HG03108 (cell line): ENCODE measurements around the gene GATD1.
A peak's percentile ranks its signal among the peaks of the same experiment; 100 is the strongest.

Experiments
- ATAC-seq: cut with Tn5 transposase; IDR thresholded peaks from one replicate; pipeline ENCODE4 v1.9.1; 2021; ENCODE audit warnings: moderate library complexity; ENCODE audit not compliant: unreplicated experiment

The GATD1 gene, protein sequence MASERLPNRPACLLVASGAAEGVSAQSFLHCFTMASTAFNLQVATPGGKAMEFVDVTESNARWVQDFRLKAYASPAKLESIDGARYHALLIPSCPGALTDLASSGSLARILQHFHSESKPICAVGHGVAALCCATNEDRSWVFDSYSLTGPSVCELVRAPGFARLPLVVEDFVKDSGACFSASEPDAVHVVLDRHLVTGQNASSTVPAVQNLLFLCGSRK

GRCh38 chr11:777288-778255, at the start of gene GATD1:
GATD1 (minus strand) TSS chr11:777487; CDS start chr11:777462, 25 bp downstream.
- peak; percentile 78 for ATAC-seq

- no peak for ATAC-seq
These were observed 49.5 kb upstream of the GATD1 start for GRCh38 chr11:826836-827145.

GRCh38 chr11:826227-826621, 48.9 kb upstream of the GATD1 start:
- no peak for ATAC-seq

DNA sequence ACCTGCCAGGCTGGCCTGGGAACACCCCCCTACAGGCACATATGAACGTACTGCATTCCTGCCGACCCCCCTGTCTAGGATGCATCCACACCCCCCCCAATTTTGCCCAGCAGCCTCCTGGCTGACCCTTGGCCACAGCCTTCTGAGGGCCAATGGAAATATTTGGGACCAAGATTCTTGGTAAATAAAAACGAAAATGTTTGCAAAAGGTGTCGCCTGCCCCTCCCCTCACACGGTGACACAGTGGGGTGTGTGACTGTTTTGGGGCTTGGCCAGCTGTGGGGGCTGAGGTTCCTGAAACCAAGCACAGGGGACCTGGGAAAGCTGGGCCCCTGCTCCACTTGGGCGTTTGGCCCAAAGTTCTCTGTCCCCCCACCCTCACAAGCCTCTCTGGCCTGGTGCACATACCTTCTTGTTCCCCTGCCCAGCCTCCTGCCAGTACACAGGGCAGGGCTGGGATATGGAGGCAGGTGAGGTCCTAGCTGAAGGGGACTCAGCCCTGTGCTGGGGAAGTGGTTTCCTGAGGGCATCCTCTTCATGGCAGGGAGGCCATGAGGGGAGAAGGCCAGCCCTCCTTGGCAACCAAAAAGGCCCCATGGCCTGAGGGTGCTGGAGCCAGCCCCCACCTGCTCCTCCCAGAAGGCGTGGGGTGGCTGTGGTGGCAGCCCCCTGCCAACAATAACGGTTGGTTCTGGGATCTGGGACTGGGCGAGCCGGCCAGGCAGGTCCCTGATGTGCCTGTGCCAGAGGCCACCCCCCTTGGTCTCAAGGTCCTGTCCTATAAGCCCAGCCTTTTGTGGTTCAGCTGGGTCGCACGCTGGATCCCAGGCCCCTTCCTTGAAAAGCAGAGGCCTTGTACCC, 48.3 kb upstream of the GATD1 start:
- no peak for ATAC-seq

- ATAC-seq, result no peak
These were observed 47.7 kb upstream of the GATD1 start for GRCh38 chr11:824942-825341.

DNA sequence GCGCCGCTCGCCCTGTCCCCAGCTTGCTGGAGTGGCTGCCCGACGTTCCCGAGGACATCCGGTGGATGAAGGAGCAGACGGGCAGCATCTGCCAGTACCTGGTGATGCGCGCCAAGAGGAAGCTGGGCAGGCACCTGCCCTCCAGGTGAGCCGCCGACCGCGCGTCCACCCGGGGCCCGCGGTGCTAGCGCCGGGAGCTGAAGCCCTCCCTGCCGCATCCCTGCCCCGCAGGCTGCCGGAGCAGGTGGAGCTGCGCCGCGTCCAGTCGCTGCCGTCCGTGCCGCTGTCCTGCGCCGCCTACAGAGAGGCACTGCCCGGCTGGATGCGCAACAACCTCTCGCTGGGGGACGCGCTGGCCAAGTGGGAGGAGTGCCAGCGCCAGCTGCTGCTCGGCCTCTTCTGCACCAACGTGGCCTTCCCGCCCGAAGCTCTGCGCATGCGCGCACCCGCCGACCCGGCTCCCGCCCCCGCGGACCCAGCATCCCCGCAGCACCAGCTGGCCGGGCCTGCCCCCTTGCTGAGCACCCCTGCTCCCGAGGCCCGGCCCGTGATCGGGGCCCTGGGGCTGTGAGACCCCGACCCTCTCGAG, 47.1 kb upstream of the GATD1 start:
- ATAC-seq, result no peak

GRCh38 chr11:823441-824291, 46.4 kb upstream of the GATD1 start:
- ATAC-seq, result no peak

DNA sequence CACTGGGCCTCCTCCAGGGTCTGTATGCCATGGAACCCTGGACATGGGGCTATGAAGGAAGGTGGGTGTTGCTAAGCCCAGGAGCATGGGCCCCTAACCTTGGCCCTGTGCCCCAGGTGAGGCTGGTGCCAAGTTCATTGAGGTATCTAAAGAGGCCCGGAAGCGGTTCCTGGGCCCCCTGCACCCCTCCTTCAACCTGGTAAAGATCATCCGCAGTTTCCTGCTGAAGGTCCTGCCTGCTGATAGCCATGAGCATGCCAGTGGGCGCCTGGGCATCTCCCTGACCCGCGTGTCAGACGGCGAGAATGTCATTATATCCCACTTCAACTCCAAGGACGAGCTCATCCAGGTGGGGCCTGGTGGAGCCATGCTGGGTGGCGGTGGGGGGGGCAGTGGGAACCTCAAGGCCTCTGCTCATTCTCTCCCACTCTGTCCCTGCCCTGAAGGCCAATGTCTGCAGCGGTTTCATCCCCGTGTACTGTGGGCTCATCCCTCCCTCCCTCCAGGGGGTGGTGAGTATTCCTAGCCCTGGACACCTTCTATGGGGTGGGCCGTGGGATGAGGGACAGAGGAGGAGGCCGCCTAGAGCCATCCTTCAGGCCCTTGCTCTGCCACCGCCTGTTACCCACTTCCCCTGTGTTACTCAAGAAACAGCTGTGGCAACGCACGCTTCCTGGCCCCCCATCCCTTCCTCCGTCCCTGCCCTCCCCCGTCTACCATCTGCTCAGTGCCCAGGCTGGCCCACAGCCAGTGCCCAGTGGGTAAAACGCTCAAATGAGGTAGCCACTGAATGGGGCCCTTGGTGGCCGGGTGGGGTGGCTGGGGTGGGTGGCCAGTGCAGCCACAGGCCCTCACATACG, 44.5 kb upstream of the GATD1 start:
- no peak for ATAC-seq

DNA sequence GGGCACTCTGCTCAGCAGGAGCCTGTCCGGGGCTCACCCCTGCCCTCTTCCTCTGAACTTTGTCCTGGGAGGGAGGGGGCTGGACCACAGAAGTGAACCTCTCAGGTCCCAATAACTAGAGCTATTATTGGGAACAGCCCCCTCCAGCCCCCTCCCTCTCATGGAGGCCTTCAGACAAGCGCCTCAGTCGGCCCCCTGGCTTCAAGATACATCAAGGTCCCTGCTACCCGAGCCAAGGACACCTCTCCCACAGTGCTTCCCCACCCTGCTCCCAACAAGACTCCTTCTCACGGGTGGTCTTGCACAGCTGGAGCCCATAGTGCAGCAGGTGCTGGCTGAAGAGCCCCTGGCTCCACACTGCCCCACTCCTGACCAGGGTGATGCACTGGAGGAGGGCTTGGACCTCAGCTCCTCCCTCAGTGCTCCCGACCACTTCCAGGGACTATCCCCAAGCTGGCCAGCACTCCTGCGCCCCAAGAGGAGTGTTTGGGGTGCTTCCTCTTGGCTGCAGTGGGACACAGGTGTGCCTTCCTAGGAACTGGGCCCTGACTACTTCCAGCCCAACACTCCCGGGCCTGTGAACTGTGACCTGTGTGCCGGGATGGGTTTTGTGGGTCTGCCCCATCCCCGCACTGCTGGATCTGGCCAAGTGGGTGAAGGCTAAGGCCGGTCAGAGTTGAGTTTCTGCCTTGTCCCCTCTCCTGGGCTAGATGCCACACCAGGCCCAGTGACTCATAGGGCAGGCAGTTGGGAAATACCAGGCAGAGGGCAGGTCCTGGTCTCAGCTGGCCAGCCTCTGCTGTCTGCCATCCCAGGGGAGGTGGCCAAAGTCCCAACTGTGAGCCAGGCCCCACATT, 43.6 kb upstream of the GATD1 start:
- no peak for ATAC-seq

GRCh38 chr11:819943-820649, 42.8 kb upstream of the GATD1 start:
- ATAC-seq, result peak; percentile 59

DNA sequence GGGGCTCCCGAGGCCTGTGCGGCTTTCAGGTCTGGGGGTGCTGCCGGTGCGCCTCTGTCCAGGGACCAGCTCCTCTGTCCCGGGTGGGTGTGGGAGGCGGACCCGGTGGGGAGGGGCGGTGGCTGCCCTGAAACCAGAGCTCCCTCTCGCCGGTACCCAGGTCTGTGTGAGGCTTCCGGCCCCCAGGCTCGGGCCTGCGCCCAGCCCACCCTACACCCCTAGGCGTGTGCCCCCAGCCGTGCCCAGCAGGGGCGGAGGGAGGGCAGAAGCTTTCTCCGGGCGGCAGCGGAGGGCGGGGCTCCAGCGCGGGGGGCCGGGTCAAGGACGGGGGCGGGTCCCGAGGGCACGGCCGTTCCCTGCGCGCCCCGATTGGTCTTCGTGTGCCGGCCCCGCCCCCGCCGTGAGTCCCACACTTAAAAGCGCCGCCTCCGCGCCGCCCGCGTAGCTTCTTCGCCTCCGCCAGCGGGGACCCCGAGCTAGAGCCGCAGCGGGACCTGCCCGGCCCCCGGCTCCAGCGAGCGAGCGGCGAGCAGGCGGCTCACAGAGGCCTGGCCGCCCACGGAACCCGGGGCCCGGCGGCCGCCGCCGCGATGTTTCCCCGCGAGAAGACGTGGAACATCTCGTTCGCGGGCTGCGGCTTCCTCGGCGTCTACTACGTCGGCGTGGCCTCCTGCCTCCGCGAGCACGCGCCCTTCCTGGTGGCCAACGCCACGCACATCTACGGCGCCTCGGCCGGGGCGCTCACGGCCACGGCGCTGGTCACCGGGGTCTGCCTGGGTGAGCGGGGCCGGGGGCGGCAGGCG, 42.0 kb upstream of the GATD1 start:
- ATAC-seq, result peak; percentile 52

- ATAC-seq, result no peak
These were observed 41.3 kb upstream of the GATD1 start, which contains the start of gene PNPLA2 for GRCh38 chr11:818396-819128. PNPLA2 (plus strand) TSS chr11:818914; CDS start chr11:819719, 805 bp downstream.

GRCh38 chr11:816433-816779, 39.1 kb upstream of the GATD1 start:
- ATAC-seq, result no peak

GRCh38 chr11:815675-816432, 38.6 kb upstream of the GATD1 start:
- ATAC-seq, result no peak

GRCh38 chr11:813456-814096, 36.3 kb upstream of the GATD1 start:
- ATAC-seq, result no peak
